Measurements from ENCODE around the gene CLDN22.

DNA sequence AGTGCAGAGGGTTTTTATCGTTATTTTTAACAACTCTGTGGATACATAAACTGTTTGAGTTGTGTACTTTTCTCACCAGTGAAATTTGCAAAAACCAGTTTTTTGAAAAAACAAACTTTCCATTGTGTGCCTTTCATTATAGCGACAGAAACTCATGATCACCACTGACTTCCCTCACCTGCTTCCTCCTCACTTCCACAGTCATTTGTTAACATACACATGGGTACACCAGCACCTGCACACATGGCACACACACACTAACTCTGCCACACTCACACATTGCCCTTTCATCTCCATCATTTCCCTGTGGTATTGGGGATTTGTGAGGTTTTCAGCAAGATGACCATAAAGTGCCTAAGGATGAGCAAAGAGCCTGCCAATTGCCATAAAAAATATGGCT is 20.6 kb downstream of the CLDN22 start:
- TF ChIP-seq EZH2phosphoT487 (IDR thresholded peaks at IDR 0.05; ENCODE audit: borderline replicate concordance, low read depth) = no peak
- TF ChIP-seq, protein P1, sequence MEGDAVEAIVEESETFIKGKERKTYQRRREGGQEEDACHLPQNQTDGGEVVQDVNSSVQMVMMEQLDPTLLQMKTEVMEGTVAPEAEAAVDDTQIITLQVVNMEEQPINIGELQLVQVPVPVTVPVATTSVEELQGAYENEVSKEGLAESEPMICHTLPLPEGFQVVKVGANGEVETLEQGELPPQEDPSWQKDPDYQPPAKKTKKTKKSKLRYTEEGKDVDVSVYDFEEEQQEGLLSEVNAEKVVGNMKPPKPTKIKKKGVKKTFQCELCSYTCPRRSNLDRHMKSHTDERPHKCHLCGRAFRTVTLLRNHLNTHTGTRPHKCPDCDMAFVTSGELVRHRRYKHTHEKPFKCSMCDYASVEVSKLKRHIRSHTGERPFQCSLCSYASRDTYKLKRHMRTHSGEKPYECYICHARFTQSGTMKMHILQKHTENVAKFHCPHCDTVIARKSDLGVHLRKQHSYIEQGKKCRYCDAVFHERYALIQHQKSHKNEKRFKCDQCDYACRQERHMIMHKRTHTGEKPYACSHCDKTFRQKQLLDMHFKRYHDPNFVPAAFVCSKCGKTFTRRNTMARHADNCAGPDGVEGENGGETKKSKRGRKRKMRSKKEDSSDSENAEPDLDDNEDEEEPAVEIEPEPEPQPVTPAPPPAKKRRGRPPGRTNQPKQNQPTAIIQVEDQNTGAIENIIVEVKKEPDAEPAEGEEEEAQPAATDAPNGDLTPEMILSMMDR (IDR thresholded peaks at IDR 0.05) = no peak
- no peak for TF ChIP-seq POLR2AphosphoS5 (IDR thresholded peaks at IDR 0.05; ENCODE audit: low read depth, low read length)
- TF ChIP-seq RAD21 (IDR thresholded peaks at IDR 0.05; ENCODE audit: low read length) = no peak
- no peak for TF ChIP-seq MXI1 (IDR thresholded peaks at IDR 0.05; ENCODE audit: low read depth, low read length)
- TF ChIP-seq CHD2 (IDR thresholded peaks at IDR 0.05; ENCODE audit: low read length, partially characterized antibody) = no peak
- TF ChIP-seq, protein P2, sequence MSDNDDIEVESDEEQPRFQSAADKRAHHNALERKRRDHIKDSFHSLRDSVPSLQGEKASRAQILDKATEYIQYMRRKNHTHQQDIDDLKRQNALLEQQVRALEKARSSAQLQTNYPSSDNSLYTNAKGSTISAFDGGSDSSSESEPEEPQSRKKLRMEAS (IDR thresholded peaks at IDR 0.05; ENCODE audit: low read depth) = no peak
